EL (cell line): ENCODE data around the gene RAB31.

Experiments
- DNase-seq: peaks from one replicate; pipeline ENCODE4 v3.0.0-alpha.2; 2016

RAB31 gene

DNA sequence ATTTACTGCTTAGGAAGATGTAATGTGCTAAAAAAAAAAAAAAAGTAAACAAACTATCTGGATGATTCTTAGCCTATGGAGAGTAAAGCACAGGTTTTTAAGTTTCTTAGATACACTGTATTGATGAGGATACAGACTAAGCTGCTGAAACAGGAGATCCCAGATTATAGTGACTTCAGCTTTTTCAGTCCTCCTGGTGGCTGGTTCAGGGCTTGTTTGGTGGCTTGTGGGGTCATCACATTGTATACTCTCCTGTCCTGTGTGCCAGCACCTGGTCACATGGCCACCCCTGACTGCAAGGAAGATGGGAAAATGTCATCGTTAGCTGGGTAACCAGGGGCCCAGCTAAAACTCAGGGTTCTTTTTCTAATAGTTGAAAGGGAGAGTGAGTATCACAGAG lies 31.4 kb downstream of the RAB31 start:
- no peak for DNase-seq

DNA sequence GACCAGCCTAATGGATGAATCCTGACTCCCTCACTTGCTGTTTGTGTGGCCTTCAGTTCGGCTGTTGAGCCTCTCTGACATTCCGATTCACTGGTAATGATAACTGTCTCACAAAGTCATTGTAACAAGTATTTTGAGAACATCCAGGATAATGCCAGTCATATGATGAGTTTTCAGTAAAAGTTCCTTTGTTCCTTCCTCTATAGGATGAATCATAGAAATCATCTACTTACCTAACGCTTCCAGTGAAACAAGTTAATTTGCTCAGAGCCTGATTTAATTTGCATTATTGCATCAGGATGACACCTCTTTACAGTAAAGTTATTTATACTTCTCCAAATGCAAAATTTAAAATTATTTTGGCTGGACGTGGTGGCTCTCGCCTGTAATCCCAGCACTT lies 32.0 kb downstream of the RAB31 start:
- no peak for DNase-seq

DNA sequence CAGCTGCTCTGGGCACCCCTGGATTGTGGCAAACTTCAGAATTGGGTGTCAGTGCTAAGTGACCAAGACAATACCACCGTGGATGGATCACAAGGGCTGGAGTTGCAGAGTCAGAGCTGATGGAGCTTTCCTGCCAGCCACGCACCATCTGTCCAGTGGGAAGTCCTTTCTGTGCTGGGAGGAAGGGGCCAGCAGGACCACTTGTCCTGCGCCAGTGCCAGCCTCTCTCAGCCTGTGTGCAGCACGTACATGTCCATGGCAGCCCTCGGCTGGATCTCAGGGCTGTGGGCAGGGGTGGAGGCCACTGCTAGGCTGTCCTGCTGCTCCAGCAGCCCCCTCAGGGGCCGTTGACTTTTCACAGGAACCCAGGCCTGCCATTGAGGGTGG lies 33.3 kb downstream of the RAB31 start:
- no peak for DNase-seq

DNA sequence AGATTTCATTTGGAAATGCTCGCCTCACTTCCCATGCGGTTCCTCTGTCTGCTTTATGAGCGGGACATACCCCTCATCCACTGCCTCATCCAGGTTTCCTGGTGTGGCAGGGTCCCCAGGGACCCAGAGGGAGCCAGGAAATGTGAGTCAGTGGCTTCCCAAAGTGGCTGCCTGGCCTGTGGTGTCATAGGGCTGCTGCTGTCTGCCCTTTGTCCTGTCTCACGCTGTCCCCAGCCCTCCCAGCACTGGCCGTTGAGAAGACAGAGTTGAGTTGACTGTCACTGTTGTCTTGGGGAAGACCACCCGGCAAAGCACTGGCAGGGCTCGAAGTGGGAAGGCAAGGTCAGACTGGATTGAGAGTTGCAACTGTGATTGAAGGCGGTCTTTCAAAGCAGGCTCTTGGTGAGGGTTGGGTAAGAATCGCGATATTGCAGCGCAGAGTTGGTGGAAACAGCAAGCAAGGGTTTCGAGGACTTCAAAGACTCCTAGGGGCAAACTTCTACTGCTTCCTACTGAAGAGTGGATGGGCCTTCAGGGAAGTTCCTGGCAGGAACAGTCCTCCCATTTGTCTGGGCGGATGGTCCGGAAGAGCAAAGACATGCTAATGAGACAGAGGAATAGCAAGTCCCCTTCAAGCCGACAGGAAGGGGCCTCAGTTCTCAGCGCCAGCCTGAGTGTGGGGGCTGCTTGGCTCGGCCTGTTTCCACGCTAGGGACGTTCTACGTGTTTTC lies 33.9 kb downstream of the RAB31 start:
- peak; percentile 54 for DNase-seq

DNA sequence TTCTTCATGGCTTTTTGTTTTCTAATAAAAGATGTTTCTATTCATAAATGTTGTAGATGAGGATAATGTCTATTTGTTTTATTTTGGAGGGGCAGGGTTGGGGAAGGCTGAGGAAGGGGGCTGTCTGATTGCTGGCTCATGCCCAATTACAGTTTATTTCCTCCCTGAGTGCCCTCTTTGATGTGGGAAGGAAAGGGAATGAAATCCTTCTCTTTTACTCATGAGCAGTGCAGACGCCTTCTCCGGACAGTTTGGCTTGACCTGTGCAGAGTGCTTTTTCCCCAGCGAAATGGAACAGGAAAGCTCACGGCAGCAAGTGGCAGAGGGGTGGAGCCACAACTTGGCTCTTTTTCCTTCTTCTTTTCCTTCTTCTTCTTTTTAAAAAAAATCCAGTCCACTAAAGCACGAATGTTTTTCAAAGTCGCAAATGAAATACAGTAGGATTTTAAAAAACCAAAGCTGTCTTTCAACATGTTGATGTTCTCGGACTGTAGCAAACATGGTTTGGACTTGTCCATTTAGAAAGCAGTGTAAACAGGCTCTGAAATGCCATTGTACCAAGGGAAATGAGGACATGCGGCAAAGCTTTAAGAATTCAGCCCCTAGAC lies 34.5 kb downstream of the RAB31 start:
- DNase-seq: peak; percentile 31

DNA sequence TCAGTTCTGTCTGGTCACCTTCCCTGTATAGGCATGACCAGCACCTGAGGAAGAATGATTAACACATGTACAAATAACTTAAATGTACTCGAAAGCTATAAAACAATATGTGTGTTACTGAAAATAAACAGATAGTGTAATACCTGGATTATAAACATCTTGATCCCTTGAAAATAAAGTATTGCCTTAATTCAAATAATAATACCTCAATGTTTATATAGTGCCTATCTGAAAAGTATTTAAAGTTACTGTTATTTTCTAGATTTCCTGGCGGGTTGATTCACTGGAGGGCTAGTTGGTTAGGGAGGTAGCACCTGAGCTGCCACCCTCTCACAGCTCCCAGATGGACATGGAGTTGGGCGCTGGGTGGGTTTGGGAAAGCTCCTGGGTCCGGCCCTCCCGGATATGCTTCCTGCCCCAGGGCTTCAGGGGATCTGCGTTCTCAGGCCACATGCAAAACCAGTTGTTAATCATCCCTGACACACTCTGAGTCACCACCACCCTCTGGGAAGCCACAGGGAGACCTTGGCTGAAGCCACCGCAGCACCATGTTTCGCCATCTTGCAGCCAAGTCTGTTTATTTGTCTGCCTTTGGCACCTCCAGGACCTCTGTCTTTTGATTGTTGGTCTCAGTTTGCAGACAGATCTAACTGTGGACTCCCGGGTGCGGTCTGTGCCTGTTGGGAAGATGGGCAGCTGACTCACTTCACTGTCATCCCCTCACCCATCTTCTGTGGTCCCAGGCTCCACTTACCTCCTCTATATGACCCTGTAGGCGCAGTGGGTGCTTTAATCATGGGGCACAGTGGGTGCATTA lies 35.3 kb downstream of the RAB31 start:
- peak; percentile 99 for DNase-seq

DNA sequence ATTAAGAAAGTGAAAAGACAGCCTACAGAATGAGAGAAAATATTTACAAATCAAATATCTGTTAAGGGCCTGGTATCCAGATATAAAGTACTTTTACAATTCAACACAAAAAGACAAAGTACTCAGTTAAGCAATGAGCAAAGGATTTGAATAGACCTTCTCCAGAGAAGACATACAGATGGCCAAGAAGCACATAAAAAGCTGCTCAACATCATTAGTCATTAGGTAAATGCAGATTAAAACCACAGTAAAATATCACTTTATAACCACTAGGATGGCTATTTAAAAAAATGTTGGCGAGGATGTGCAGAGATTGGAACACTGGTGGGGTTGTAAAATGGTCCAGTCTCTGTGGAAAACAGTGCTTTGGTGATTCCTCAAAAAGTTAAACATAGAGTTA lies 38.9 kb downstream of the RAB31 start:
- DNase-seq: no peak

DNA sequence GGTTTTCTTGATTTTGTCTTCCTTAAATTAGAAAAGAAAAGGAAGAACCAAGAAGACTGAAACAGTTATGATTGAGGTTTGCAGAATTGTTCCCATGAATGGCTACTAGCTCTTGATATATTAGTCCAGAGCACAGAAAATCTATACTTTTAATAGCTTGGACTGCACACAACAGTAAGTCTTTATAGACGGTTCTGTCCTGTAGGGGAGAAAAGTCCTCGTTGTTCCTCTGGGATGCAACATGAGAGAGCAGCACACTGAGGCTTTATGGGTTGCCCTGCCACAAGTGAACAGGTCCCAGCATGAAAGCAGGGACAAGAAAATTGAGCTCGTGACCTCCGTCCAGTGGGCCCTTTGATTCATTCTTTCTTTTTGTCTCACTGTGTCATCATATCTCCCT lies 41.5 kb downstream of the RAB31 start:
- no peak for DNase-seq

DNA sequence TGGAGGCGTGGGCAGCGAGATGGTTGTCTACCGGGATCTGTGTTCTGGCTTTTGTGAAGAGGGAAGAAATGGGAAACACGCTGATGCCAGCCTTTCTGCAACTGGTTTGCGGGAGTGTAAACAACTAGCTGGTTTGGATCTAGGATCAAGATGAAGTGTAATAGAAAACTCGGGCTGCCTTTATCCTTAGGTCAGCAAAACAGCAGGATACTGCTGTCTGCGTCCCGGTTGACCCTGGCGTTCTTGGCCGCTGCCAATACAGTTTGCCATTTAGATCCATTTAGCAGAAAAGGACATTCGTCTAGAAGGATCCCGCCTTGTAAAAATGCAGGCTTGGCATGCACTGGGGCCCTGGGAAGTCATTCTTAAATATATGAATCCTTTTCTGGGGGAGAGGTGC lies 42.0 kb downstream of the RAB31 start:
- no peak for DNase-seq

DNA sequence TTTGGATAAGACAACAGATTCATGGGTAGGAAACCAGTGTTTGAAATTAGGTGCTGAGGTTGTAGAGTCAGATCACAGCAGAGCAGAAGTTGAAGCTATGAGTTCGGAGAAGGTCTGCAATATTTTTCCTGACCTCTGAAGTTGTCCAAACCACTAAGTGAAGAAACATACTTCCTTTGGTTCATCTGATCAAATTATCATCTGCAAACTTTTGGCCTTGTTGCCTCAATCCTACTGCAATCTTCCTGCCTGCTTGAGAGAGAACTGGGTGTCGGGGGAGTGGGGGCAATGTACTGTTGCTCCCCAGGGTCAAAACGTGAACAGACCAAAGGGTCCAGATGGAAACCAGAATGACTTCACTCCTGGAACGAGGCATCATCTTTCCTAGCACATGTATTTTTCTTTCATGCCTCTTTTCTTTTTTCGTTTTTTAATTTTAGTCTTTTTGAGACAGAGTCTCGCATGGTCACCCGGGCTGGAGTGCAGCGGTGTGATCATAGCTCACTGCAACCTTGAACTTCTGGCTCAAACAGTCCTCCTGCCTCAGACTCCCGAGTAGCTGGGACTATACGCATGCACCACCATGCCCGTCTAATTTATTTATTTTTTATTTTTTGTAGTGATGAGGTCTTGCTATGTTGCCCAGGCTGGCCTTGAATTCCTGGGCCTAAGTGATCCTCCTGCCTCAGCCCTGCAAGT lies 42.7 kb downstream of the RAB31 start:
- no peak for DNase-seq

DNA sequence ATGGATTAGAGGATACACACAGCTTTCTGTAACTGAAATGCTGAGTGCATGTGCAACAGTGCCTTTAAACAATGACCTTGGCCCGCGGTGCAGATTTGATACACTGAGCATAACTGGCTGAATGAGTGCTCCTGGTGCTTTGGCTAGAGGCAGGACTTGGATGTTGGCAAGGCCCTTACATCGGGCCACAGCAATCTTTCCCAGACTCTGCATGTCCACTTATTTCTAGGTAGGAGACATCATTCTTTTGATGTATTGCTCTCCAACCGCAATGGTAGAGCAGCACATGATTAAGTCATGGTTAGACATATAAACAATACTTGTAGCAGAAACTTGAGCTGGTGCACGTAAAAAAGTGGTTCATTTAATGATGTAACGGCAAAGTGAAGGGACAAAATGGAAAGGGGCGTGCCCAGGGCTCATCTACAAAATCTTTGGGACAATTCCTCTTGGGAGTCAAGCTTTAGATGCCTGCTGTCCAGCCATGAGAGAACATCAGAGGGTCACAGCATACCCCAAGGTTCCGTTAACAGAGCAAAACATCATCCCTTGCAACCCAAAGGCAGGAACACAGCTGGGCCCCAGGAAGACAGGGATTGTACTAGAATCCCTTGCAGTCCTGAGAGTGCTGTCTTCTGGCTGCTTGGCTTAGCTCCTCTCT lies 43.4 kb downstream of the RAB31 start:
- DNase-seq: no peak

DNA sequence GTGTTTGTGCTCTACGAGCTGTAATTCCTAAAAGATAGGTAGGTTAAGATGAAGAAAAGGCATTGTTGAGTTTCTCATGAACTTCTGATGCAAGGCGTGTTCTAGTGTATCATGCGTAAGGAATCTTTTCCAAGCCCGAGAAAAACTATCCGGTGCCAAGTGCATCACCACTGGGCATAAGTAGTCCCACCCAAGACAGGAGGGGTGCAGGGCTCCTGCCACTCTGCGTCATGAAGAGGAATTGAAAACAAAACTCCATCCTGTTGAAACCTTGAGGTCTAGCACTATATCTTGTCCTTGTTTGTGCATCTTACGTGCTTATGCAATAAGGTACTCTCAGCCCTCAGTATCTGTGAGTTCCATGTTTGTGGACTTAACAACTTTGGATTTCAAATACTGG lies 45.7 kb downstream of the RAB31 start:
- DNase-seq: no peak

DNA sequence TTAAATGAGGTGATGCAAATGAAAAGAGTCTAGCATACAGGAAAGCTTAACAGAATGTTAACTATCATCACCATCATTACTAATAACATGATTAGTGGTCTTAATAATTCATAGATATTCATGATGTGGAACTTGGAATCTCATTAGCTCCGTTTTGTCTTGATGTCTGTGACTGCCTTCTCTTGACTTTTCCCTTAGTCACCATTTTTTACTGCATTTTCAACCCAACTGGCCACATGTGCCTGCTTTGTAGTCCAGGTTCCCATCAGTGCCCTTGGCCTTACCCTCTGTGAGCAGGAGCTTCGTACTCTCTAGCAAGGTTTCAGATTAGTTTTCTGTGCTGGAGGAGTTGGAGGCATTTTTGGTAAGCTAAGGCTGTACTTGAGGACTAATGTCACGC lies 47.0 kb downstream of the RAB31 start:
- no peak for DNase-seq

DNA sequence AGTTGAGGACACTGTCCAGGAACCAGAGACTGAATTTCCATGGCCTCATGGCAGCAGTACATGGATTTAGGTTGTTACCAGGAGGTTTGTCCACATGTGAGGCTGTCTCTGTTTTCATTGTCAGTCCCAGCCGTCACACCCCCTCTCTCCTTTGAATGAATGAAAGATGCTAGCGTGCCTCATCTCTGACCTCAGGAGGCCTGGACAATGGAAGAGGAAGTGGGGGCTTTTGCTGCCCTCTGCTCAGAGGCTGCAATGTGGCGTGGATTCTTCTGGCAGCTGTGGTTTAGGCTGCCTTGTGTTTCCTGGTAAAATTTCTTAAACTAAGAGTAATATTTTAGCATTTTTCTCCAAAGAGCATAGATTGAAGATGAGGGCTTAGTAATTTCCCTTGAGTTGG lies 47.5 kb downstream of the RAB31 start:
- no peak for DNase-seq

DNA sequence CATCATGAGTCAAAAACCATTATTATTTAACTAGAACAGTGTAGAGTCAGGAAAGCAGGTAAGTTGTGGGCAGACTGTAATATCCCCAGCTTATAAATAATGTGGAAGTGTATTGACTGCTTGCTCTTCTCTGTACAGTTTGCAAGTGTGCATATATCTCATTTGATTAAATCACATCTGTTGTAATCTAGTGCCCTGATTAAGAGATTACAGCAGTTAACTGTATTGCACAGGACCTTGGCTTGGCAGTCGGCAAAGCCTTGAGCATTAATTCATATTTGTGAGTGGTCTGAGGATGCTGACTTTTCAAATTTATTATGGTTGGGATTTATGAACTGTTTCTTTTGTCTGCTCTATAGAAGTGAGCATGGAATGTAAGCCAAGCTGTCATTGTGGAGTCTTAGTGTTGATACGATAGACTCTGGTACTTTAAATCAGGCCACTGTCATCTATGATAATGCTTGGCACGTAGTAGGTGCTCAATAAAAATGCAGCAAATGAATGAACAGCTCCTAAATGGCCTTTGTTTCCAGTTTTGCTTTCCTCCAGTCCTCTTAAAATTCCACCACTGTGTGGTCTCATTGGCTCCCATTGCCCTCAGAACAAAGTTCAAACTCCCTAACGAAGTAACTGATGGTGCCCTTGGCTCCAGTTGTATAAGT lies 48.3 kb downstream of the RAB31 start:
- DNase-seq: no peak

DNA sequence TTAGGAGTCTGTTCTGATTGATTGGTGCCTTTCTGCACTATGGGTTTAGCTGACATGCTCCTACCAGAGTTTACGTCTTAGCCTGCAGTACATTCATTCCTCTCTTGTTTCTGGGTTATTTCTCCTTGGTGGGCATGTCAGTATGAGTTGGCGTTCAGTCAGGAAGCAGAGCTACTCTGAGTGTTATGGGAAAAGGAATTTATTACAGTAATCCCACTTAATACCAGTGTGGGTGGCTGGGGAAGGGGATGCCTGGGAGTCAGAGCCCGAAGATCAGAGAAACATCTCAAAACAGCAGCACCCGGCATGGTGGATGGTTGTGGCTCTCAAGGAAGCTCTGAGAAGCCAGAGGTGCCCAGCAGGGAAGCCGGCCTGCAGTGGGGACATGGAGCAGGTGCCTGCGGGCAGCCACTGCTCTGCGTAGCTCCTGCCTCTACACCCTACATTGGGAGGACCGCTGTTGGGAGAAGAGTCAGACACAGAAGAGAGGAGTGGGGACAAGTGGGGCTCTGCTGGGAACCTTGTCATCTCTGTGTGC lies 48.9 kb downstream of the RAB31 start:
- no peak for DNase-seq

DNA sequence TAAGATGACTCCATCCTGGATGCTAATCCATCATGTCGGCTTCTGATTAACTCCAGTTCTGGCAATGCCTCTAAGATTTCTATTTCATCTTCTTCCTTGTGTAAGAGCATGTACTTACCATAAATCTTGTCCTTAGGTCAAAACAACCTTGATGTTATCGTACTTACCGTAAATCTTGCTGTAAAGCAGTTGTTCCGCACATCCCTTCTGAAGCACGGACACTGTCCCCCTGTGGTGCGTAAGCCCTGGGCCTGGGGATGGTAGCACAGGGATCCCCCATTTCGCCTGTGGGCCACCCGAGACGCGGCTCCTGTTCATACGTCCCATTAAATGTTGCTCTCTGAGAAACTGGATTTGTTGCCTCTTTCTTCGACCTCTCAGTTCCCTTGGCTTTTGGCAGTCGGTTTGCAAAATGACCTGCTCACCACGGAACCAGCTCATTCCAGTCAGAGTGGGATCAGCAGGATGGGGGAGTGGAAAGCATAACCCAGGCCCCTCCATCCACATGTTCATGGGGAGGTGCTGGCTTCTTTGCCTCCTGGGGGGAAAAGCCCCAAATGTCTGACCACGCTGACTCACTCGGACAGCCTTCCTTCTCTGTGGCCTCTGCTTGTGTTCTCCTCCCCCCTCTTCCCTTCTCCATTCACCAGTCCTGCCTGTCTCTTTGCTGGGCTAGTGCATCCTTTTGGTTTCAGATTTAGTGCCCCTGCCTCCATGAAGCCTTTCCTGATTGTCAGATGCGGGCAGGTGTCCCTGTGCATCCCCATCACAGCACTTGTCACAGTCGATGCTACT lies 49.9 kb downstream of the RAB31 start:
- DNase-seq: peak; percentile 78

DNA sequence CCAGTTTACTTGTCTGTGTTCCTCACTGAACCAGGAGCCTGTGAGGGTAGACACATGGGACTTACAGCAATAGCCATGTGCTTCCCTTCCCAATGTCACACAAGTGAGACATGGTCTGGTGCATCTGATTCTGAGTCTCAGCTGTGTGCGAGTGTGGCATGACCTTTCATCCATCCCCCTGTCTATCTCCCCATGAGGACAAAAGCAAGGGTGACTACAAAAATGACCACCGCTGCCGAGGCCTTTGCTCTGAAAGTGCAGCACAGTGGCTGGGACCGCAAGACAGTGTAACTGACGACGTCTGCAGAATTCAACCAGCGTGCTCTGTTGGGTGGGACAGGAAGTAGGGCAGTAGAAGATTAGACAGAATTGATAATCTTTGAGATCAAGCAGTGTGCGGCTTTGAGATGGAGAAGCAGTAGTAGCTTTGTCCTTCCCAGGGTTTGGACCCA lies 50.5 kb downstream of the RAB31 start:
- no peak for DNase-seq

DNA sequence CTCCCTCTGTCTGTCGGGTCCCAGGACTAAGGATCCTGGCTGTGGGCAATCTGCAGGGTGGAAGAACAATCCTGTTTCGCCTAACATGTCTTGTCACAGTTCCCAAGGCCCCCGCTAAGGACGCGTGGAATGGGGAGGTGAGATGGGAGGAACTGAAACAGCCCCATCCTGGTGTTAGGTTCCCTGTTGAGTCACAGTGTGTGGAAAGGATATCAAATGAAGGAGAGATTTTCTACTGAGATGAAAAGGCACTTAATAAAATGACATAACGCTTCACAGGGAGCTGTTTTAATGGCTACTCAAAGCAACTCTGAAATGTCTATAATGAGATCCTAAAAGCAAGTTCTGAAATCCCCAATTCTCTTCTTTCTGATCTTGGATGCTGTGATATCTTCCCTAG lies 52.5 kb downstream of the RAB31 start:
- no peak for DNase-seq

DNA sequence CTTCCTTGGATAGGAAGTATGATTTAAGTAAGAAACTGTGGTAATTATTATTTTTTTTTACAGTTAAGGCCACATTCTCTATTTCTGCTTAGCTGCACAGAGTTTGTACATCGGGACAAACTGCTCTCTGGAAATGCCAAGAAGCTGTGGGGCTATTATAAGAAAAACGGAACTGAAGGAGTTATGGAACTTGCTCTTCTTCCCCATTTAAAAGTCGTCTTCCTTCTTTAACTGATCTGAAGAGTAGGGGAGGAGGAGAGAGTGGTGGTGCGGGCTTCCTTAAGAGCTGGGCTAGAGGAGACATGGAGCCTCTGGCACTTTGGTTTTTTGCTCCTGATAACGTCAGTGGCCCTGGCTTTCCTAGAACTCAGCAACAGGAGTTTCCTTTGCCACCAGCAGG lies 54.4 kb downstream of the RAB31 start:
- no peak for DNase-seq

DNA sequence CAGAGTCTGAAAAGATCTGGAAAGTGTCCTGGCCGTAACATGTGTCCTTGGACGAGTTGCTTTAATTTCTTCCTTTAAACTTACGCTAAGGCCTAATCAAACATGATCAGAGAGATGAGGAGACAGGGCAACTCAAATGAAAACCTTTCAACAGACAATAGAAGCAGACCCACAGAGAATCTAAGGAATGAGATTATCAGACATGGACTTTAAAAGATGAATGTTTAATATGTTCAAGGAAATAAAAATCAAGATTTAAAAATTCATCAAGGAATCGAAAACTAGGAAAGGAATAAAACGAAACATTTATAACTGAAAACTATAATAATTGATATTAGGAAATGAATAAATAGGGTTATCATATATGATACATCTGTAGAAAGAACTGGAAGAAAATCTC lies 55.1 kb downstream of the RAB31 start:
- DNase-seq: no peak
